Heart left ventricle (tissue), 13 donors: ENCODE measurements around the gene RAMP1.

ENCODE experiments used
- POLR2A ChIP-seq, 2 donors: fragments of 450-650 bp; IDR thresholded peaks; one replicate each; pipeline ENCODE4 v1.6.1; 2017; ENCODE audit warnings: antibody characterized with exemption in 2 of 2, mild to moderate bottlenecking in 2 of 2, moderate library complexity in 2 of 2
- TF ChIP-seq, protein P1 (sequence below), 12 donors: fragments of 200-600 bp; sonication (generic) in 4 of 12; IDR thresholded peaks; one replicate each; pipeline versions ENCODE4 v1.5.0 to v1.8.0; 2018 to 2022; ENCODE audit warnings: antibody characterized with exemption in 12 of 12, mild to moderate bottlenecking in 5 of 12
- donor health status: ischemic (EF 13 %, LVEDD 7.1; RV severe dilation, severe dysfunction).
- donor health status: DM: no; HTN: yes; CAD: no.
- donor health status: DM: no; HTN: no; CAD: no.
- donor health status: ischemic (EF 25% LVEDD 6.9; RV normal size, moderate dysfunction).
- donor health status: ischemic (EF 25% LVEDD 5.7; RV mildly dilated, moderate dysfunction).
- donor health status: ischemic (EF 35%, LVEDD 5.7; RV mildly dilated, moderate dysfunction).
- donor health status: nonischemic (EF 11% LVEDD 7.7; RV severe dilation, severe dysfunction).
- donor health status: DM: yes; HTN: yes; CAD: no.
- donor health status: PGD.
- donor health status: ischemic (EF 29% LVEDD 5.4; RV normal size, mild dysfunction).
- donor health status: nonischemic (EF 23%, LVEDD 6.1; RV moderate dilation, normal function).

- TF ChIP-seq, protein P1, sequence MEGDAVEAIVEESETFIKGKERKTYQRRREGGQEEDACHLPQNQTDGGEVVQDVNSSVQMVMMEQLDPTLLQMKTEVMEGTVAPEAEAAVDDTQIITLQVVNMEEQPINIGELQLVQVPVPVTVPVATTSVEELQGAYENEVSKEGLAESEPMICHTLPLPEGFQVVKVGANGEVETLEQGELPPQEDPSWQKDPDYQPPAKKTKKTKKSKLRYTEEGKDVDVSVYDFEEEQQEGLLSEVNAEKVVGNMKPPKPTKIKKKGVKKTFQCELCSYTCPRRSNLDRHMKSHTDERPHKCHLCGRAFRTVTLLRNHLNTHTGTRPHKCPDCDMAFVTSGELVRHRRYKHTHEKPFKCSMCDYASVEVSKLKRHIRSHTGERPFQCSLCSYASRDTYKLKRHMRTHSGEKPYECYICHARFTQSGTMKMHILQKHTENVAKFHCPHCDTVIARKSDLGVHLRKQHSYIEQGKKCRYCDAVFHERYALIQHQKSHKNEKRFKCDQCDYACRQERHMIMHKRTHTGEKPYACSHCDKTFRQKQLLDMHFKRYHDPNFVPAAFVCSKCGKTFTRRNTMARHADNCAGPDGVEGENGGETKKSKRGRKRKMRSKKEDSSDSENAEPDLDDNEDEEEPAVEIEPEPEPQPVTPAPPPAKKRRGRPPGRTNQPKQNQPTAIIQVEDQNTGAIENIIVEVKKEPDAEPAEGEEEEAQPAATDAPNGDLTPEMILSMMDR (IDR thresholded peaks at IDR 0.05) = no peak
- no peak for TF ChIP-seq POLR2A (IDR thresholded peaks at IDR 0.05)
Measured at GRCh38 chr2:237922641-237923361, 63.4 kb downstream of the RAMP1 start.
